Sigmoid colon (tissue), 4 donors: ENCODE data around the gene BMX.

Source experiments
- CTCF ChIP-seq, 4 experiments: fragments of 450-650 bp in 3 of 4; fragments of 200-600 bp in 1 of 4; IDR thresholded peaks; one replicate each; pipeline ENCODE4 v1.5.1; 2016 to 2019; ENCODE audit warnings: antibody characterized with exemption in 4 of 4, mild to moderate bottlenecking in 3 of 4, moderate library complexity in 2 of 4
- POLR2A ChIP-seq, 2 donors: fragments of 450-650 bp; IDR thresholded peaks; one replicate each; pipeline ENCODE4 v1.6.1; 2016; ENCODE audit warnings: antibody characterized with exemption in 2 of 2, mild to moderate bottlenecking in 2 of 2, moderate library complexity in 2 of 2
- POLR2AphosphoS5 ChIP-seq, 4 donors: sonication (generic); formaldehyde crosslinking; IDR thresholded peaks; one replicate each; pipeline ENCODE4 v1.6.1; 2017; ENCODE audit warnings: antibody characterized with exemption in 4 of 4

DNA sequence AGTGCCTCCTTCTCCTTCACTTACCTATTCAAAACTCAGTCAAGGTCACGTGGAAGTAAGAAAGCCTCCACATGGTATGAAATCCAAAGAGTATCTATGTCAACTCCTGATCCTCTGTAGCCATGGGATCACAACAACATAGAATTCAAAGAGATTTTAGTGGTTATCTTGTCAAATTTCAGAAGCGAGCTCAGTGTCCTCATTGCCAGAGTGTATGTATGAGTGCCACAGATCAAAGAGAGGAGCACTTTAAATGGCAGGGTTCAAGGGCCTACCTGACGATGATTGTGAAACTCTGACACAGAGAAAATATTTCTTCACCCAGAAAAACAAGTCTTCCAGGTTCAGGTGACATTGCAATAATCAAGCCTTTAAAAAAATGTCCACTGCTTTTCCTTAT, 101.3 kb downstream of the BMX start:
- TF ChIP-seq POLR2A (IDR thresholded peaks at IDR 0.05): no peak
- TF ChIP-seq CTCF (IDR thresholded peaks at IDR 0.05): no peak
- no peak for TF ChIP-seq POLR2AphosphoS5 (IDR thresholded peaks at IDR 0.05)
